ENCODE measurements around the gene GSG1L.

Gene GSG1L

DNA sequence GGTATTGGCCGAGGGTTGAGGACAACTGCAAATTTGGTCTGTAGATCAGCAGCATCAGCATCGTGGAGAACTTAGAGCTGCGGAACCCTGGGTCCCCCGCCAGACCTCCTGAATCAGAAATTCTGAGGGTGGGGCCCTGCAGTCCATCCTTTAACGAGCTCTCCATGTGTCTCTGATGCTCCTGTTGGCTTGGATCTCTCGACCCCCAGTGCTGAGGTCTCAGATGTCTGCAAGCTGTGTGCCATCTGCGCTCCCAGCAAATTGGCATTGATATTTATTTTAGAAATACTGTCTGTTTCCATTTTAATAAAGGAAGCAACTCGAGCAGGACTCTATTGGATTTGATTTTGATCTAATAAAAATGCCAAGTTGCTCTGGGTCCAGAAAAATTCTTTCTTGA is 263.6 kb downstream of the GSG1L start:
- H3K9me3 ChIP-seq (ENCODE audit: control insufficient read depth, insufficient read depth, low read length), result no peaks in the 10 kb centered on the region
- no peak overlapping the region for H3K9ac ChIP-seq (ENCODE audit: low read depth, low read length)
- no peaks in the 10 kb centered on the region for H3K4me1 ChIP-seq (ENCODE audit: insufficient read depth, low read length)
- no peaks in the 10 kb centered on the region for H3K36me3 ChIP-seq (ENCODE audit: insufficient read depth, low read length)

DNA sequence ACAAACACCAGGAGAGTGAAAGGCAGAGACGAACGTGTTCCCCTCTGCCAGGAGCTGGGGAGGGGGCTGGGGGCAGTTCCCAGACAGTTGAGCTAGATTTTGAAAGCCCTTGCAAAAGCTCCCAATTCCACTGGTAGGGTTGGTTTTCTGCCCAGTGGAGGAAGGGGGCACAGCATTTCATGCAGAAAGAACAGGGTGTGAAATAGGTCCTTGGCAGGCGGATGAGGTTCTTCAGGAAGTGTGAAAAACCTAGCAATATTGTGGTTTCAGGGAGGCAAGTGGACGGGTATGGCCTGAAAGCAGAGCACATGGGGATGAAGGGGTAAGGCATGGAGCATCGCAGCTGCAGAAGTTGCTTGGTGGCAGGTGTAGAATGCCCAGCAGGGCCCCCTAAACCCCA is 265.3 kb downstream of the GSG1L start:
- H3K9me3 ChIP-seq (ENCODE audit: control insufficient read depth, insufficient read depth, low read length), result no peaks in the 10 kb centered on the region
- H3K9ac ChIP-seq (ENCODE audit: low read depth, low read length), result no peak overlapping the region
- H3K4me1 ChIP-seq (ENCODE audit: insufficient read depth, low read length), result no peaks in the 10 kb centered on the region
- no peaks in the 10 kb centered on the region for H3K36me3 ChIP-seq (ENCODE audit: insufficient read depth, low read length)

DNA sequence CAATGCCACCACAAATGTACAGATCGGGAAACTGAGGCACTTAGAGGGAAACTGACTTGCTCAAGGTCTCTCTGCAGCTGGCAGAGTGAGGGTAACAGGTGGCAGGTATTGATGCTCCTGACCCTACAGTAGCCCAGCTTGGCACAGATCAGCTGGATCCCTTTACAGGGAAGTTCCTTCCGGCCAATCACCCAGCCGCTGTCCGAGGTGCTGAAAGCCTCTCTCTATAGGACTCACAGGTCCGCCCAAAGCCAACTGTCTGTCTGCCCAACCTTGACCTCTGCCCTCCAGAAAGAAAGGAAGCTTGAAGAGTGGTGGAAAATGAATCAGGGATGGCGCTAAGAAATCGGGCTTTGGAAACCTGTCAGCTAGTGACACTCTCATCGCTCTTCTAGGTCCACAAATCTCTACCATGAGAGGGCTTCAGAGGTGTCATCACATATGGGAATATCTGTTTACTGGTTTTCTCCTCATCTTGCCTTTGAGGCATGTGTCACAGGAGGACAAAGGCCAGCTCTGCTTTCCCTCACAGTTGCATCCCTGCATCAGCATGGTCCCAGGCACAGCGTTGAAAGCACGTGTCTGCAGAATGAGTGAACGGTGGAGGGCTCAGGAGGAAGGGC is 267.4 kb downstream of the GSG1L start:
- no peak overlapping the region for H3K9ac ChIP-seq (ENCODE audit: low read depth, low read length)
- no peaks in the 10 kb centered on the region for H3K36me3 ChIP-seq (ENCODE audit: insufficient read depth, low read length)
- no peaks in the 10 kb centered on the region for H3K9me3 ChIP-seq (ENCODE audit: control insufficient read depth, insufficient read depth, low read length)
- no peaks in the 10 kb centered on the region for H3K4me1 ChIP-seq (ENCODE audit: insufficient read depth, low read length)

DNA sequence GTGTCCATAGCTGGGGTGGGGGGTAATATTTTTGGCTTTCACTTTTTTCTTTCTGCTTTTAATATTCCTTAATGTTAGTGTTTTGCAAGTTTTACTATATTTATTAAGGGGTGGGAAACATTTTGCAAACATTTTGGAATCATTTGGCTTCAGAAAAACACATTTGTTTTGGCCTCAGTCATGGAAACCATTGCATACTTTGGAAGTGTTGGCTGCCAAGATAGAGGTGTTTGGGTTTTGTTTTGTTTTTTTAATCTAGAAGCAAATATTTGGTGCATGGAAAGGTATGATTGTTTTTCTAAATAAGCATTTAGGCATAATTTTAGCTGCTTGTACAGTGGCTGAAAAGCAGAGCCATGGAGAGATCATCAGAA is 270.3 kb downstream of the GSG1L start:
- Histone ChIP-seq H3K36me3 (ENCODE audit: insufficient read depth, low read length) (no peaks in the 10 kb centered on the region), H3K9ac (ENCODE audit: low read depth, low read length) (no peak overlapping the region), H3K9me3 (ENCODE audit: control insufficient read depth, insufficient read depth, low read length) (no peaks in the 10 kb centered on the region), H3K4me1 (ENCODE audit: insufficient read depth, low read length) (no peaks in the 10 kb centered on the region)

DNA sequence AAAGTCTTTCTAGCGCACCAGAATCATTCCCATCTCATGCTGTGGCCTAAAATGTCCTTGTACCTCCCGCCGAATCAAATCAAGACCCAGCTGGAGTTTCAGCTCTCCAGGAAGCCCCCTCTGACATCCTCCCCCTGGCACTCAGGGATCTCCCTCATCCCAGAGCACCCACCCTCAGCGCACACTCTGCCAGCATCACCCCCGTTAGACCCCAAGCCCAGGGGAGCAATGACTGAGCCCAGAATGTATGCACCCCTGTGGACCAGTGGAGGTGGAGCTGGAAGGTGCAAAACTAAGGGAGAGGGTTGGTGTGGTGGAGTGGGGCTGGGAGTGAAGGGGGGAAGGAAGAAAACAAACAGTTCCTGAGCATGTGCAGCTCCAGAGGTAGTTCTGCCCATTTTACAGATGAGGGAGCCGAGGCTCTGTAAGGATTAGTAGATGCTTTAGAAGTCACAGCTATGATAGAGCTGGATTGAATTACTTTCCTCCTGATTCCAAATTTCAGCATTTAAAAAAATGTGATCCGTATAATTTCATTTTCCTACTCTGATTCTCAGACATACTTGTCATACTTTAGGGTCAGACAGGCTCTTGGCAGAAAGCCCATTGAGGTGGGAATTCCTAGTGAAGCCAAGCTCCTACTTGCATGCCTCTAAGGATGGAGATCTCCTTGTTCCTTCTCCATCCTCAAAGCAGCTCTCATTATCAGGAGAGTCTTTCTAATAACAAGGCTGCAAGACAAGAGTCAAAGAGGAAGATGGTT is 270.8 kb downstream of the GSG1L start:
- no peaks in the 10 kb centered on the region for H3K36me3 ChIP-seq (ENCODE audit: insufficient read depth, low read length)

DNA sequence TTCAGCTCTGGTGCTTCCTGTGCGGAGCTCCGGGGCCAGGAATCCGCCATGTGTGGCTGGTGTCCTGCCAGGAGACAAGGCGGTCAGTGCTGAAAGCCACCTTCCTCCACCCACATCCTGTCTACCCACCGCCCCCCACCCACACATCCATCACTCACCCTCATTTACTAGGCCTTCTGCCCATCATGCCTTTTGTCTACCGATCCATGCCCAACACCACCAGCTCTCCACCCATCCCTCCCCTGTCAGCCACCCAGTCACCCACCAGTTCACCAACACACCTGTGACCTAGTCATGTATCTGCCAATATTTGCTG is 272.2 kb downstream of the GSG1L start:
- H3K9me3 ChIP-seq (ENCODE audit: control insufficient read depth, insufficient read depth, low read length), result no peaks in the 10 kb centered on the region
- no peaks in the 10 kb centered on the region for H3K4me1 ChIP-seq (ENCODE audit: insufficient read depth, low read length)

More for the DNA sequence above, 270.8 kb downstream of the GSG1L start:
- Histone ChIP-seq H3K9ac (ENCODE audit: low read depth, low read length) (no peak overlapping the region), H3K4me1 (ENCODE audit: insufficient read depth, low read length) (no peaks in the 10 kb centered on the region), H3K9me3 (ENCODE audit: control insufficient read depth, insufficient read depth, low read length) (no peaks in the 10 kb centered on the region)

DNA sequence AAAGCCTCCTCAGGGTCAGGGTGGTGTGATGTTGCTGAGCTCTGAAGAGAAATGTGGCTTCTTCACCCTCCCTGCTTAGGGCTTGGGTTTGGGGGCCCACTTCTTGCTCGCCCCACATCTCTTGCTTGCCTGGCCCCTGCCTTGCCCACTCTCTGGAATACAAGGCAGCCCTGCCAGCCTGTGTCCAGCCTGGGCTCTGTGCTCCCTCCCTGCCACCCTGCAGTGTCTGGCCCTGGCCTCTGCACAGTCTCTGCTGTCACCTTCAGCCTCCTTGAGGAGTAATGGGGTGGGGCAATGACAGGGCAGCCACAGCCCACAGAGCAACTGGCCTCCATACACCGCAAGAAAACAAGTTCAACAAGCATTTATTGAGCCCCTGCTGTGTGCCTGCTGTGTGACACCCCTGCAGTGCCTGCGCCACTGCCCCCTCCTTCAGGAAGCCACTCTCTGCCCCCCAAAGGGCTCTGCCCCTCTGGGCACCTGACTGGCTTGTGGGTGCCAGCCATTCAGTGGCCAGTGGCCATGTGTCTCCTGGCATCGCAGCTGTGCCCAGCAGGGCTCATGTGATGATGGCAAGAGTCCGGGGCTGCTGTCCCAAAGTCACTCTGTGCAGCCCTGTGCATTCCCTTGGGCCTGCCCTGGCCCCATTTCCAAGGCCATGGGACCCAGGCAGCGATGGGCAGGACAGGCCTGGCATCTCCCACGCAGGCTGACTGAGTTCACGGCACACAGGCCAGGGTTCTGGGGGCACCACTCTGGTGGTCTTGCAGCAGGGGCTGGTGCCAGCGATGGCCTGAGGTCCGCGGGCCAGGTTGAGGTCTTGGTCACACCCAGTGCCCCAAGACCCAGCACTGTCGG is 272.7 kb downstream of the GSG1L start:
- no peaks in the 10 kb centered on the region for H3K9me3 ChIP-seq (ENCODE audit: control insufficient read depth, insufficient read depth, low read length)
- H3K36me3 ChIP-seq (ENCODE audit: insufficient read depth, low read length), result no peaks in the 10 kb centered on the region
- no peaks in the 10 kb centered on the region for H3K4me1 ChIP-seq (ENCODE audit: insufficient read depth, low read length)
- no peak overlapping the region for H3K9ac ChIP-seq (ENCODE audit: low read depth, low read length)

More for the DNA sequence above, 272.2 kb downstream of the GSG1L start:
- Histone ChIP-seq H3K36me3 (ENCODE audit: insufficient read depth, low read length) (no peaks in the 10 kb centered on the region), H3K9ac (ENCODE audit: low read depth, low read length) (no peak overlapping the region)

DNA sequence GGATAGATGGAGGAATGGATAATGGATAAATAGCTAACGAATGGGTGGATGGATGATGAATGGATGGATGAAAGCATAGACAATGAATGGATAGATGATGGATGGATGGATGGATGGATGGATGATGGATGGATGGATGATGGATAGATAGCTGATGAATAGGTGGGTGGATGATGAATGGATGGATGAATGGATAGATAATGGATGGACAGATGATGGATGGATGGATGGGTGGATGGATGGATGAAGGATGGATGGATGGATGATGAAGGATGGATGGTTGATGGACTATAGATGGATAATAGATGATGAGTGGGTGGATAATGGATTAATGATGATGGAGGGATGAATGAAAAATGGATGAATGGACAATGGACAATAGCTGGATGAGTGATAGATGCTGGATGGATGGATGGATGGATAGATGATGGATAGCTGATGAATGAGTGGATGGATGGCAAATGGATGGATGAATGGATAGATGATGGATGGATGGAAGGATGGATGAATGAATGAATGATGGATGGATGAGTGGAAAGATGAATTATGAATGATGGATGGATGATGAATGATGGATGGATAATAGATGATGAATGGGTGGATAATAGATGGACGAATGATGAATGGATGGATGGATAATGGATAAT is 273.8 kb downstream of the GSG1L start:
- H3K9ac ChIP-seq (ENCODE audit: low read depth, low read length), result no peak overlapping the region
- H3K4me1 ChIP-seq (ENCODE audit: insufficient read depth, low read length), result no peaks in the 10 kb centered on the region
- H3K36me3 ChIP-seq (ENCODE audit: insufficient read depth, low read length), result no peaks in the 10 kb centered on the region
- no peaks in the 10 kb centered on the region for H3K9me3 ChIP-seq (ENCODE audit: control insufficient read depth, insufficient read depth, low read length)

DNA sequence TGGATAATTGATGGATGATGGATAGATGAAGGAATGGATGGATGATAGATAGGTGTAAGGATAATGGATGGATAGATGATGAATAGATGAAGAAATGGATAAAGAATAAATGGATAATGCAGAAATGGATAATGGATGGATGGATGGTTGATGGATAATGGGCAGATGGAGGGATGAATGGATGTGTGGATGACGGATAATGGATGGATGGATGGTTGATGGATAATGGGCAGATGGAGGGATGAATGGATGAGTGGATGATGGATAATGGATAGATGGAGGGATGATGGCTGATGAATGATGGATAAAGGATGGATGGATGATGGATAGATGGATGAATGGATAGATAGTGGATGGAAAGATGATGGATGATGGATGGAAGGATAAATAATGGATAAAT is 274.4 kb downstream of the GSG1L start:
- no peak overlapping the region for H3K9ac ChIP-seq (ENCODE audit: low read depth, low read length)
- no peaks in the 10 kb centered on the region; the same call in 1 of the 2 replicates for H3K4me1 ChIP-seq (ENCODE audit: insufficient read depth, low read length)
- no peaks in the 10 kb centered on the region for H3K9me3 ChIP-seq (ENCODE audit: control insufficient read depth, insufficient read depth, low read length)
- H3K36me3 ChIP-seq (ENCODE audit: insufficient read depth, low read length), result no peaks in the 10 kb centered on the region

DNA sequence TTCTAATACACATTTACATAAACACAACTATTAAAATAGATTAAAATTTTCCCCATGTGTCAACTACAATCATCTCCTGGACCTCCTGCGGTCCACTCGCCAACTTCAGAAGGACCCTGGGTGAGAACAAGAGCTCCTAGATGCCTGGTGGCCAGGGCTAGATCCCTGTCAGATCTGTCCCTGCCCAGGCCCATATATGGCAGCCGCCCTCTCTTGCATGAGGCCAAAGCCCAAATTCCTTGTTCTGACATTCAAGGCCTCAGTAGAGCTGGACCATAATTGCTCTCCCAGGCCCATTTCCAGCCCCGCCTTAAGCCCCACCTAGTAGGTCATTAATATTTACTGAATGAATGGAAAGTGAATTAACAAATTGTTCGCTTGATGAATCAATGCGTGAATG is 275.8 kb downstream of the GSG1L start:
- Histone ChIP-seq H3K9ac (ENCODE audit: low read depth, low read length) (no peak overlapping the region), H3K4me1 (ENCODE audit: insufficient read depth, low read length) (no peaks in the 10 kb centered on the region; the same call in 1 of the 2 replicates), H3K9me3 (ENCODE audit: control insufficient read depth, insufficient read depth, low read length) (no peaks in the 10 kb centered on the region), H3K36me3 (ENCODE audit: insufficient read depth, low read length) (no peaks in the 10 kb centered on the region)

DNA sequence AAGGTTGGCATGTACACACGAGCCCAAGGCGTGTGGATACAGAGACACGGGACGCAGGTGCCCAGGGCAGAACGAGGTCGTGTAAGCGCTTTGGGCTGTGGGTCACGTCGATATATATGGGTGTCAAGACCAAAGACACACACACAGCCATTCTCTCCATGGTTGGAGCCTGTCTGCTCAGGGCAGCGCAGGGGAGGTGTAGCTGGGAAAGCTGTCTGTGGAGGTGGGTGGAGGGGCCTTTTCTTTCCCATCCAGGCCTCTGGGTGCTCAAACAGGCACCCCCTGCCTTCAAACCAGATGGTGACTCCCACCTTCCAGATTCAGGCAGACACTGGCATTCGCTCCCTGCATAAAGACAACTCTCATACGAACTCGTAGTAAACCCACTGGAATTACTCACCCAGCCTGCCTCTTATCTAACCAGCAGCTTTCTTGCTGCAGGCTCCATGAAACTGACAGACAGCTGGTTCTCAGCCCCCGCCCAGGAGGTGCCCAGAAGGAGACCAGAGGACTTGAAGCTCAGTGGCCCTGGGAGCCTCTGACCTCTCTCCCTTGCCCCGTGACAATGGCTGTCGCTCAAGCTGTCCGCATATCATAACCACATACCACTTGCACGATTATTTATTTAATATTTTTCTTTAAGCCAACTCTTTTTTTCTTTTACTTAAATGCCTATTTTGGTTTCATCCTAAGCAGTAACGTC is 276.4 kb downstream of the GSG1L start:
- Histone ChIP-seq H3K36me3 (ENCODE audit: insufficient read depth, low read length) (no peaks in the 10 kb centered on the region), H3K9ac (ENCODE audit: low read depth, low read length) (no peak overlapping the region), H3K9me3 (ENCODE audit: control insufficient read depth, insufficient read depth, low read length) (no peaks in the 10 kb centered on the region), H3K4me1 (ENCODE audit: insufficient read depth, low read length) (no peaks in the 10 kb centered on the region; the same call in 1 of the 2 replicates)

DNA sequence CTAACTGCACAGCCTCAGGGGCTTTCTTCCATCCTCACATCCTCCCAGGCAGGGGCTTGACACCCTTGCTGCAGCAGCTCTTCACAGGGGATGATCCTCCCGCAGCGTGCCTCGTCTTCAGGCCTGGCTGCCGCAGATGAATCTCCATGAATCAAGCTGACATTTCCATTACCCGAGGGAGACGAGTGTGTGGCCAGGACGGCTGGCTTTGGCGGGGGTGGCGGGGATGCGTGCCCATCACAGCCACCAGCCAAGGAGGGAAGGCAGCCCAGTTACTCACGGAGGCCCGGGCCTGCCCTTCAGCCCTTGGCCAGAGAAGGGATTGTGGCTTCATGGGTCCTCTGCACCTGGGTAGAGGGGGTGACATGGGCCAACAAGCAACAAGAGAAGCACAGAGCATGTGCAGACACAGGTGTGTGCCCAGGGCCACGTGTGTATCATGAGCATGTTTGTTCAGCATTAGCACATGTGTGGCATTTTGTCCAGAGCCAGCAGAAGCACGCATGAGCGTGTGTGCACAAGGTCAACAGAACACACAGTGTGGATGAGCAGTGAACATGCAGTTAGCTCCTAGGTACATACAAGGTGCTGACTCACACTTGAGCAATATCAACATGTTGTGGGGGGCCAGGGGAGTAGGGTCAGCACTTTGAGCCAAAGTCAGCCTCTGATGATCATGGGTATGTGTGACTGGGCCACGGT is 277.1 kb downstream of the GSG1L start:
- no peaks in the 10 kb centered on the region; the same call in 1 of the 2 replicates for H3K4me1 ChIP-seq (ENCODE audit: insufficient read depth, low read length)
- no peaks in the 10 kb centered on the region for H3K9me3 ChIP-seq (ENCODE audit: control insufficient read depth, insufficient read depth, low read length)
- no peak overlapping the region for H3K9ac ChIP-seq (ENCODE audit: low read depth, low read length)
- no peaks in the 10 kb centered on the region for H3K36me3 ChIP-seq (ENCODE audit: insufficient read depth, low read length)

DNA sequence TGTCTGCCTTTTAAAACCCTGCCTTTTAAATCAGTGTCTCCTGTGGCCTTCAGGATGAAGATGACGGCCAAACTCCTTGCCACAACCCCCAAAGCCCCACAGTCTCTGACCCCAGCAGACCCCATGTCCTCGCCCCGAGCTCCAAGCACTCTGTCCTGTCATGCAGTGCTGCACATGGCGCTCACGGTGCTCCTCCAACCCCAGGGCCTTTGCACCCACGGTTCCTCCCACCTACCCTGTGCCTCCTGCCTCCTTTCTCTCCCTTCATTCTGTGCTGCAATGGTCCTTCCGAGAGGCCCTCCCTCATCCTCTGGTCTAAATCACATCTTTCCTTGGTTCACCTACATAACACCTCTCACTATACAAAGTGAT is 278.2 kb downstream of the GSG1L start:
- no peak overlapping the region for H3K9ac ChIP-seq (ENCODE audit: low read depth, low read length)
- no peaks in the 10 kb centered on the region for H3K9me3 ChIP-seq (ENCODE audit: control insufficient read depth, insufficient read depth, low read length)
- no peaks in the 10 kb centered on the region for H3K36me3 ChIP-seq (ENCODE audit: insufficient read depth, low read length)
- H3K4me1 ChIP-seq (ENCODE audit: insufficient read depth, low read length), result no peaks in the 10 kb centered on the region; the same call in 1 of the 2 replicates
